HG02759 (cell line): ENCODE results near the gene ANKRD7.
"Not testable (repeated sequence)": the region's sequence is repeated elsewhere in the genome, so short reads cannot be mapped to it uniquely, and the experiment has no call there.

Experiments used
- ATAC-seq: cut with Tn5 transposase; IDR thresholded peaks from one replicate; pipeline ENCODE4 v1.9.1; 2021; ENCODE audit warnings: mild to moderate bottlenecking, moderate library complexity; ENCODE audit not compliant: unreplicated experiment

ANKRD7 gene

DNA sequence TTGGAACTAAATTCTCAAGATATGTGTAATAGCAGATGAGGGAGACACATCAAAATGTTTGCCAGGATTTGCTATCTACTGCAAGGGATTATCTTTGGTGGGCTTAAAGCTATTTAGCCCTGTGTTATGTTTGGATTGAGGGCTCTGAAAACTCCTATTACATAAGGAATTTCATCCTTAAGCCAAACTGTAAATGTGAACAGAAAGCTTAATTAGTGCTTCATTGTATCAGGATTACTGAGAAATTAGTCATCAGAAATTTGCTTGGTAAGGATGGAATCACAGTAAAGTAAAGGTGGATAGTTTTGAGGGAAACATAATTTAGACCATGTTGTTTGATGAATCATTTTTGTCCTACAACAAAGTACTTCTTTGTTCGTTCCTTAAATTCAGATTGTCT lies 8.3 kb downstream of the ANKRD7 start:
- no peak for ATAC-seq

- ATAC-seq = no peak
These were observed 9.3 kb downstream of the ANKRD7 start for GRCh38 chr7:118233799-118234198.

- no peak for ATAC-seq
These were observed 14.5 kb downstream of the ANKRD7 start for GRCh38 chr7:118239014-118239413.

GRCh38 chr7:118240320-118240719 lies 15.8 kb downstream of the ANKRD7 start:
- not testable (repeated sequence) for ATAC-seq

DNA sequence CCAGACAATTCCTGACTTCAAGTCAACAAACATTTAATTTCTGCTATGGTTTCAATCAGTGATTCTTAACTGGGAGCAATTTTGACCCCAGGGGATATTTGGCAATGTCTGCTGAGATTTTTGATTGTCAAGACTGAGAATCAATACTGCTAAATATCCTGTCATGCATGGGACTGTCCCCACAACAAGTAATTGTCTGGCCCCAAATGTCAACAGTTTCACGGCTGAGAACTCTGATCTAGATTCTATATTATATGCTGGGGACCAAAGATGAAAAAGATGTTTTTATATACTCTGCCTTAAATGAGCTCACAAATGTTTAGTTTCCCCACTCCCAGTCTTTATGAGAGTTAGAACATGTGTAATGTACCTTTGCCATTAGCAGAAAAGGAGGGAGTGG lies 19.2 kb downstream of the ANKRD7 start:
- no peak for ATAC-seq

GRCh38 chr7:118245267-118246040 lies 20.9 kb downstream of the ANKRD7 start:
- peak; percentile 78 for ATAC-seq

DNA sequence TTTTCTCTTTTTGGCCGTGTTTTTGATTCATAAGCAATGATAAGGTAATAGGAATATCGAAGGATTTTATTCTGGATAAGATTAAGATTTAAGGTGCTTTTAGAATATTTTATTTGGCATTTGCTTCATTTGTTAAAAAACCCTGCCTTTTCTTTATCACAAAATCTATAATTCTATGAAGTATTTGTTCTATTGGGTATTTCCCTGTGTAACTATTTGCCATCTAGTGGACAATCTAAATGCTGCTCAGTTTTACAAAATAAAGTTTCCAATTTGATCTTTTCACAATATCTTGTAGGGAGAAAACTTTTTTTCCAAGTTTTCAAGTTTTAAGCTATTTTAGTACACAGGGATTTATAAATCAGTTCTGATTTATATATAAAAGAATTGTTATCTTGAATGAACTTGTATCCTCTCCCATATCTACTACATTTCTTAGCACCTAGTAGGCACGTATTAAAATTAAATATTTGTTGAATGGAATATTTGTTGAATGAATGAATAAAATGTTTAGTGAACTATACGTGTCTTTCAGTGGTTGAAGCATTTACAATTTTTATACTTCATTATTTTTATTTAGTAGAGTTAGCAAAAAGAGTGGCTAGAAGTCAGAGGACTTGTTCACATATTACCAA lies 26.5 kb downstream of the ANKRD7 start:
- no peak for ATAC-seq

GRCh38 chr7:118252087-118252486 lies 27.6 kb downstream of the ANKRD7 start:
- no peak for ATAC-seq

DNA sequence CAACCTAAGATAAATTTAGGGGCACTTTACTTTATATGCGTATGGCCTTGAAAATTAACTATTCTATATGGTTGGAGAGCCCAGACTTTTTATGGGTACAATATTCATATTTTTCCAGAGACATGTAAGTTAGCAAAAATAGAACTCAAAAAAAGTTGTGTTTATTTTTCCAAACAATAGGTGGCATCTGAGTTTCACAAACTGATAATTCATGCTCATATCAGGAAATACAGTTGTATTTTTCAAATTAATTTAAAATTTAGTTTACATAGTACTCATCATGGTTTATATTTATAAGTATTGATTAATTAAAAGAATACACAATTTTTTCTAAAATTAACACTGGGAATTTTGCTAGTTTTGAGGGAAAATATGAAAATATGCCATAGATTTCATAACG lies 34.6 kb downstream of the ANKRD7 start:
- ATAC-seq = no peak

- ATAC-seq = no peak
These were observed 40.3 kb downstream of the ANKRD7 start for GRCh38 chr7:118264836-118265235.

DNA sequence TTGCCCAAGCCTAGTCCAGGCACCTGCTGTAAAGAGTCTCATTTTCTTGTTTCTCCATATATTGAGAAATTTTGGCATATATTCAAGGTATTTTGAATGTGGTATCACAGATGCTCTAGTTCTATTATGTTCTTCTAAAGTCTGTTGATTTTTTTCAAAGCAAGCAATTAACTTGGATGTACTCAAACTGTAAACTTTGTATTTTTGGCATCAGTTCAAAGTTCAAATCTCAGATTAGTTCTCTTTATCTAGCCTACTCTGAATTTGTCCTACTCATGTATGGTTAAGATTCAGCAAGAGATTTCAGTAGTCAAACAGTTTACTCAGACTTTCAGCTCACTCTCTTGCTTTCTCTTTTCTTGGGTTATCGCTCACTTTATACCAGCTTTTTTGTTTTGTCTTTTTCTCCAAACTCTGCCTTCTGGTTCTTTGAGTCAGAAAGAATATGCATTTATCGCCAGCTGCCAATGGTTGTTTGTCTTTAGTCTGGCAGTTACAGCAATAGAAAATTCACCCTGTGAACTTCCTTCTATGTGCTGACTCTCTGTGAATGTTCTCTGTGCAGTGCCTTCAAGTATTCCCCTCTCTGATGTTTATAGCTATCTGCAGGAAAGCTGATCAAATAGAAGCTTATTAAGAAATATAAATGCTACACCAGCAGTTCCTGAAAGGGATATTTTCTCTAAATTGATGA lies 56.0 kb downstream of the ANKRD7 start:
- ATAC-seq = no peak

DNA sequence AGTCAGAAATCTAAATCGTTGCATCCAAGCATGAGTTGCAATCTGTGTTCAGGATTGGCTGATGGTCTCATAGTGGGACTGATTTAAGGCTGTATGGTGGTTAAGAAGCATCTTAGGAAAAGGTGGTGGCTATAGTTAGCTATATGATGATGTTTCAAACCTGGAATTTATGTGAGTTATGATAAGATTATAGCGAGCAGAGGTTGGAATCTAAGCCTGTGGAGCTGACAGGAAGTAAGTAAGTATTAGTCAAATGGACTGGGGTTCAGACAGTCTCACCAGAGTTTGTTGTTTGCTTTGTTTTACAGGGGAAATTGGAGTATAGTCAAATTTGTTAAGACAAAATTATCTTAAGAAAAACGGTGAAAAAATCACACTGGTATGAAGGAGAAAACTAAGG lies 56.7 kb downstream of the ANKRD7 start:
- no peak for ATAC-seq

GRCh38 chr7:118285358-118285757 lies 60.9 kb downstream of the ANKRD7 start:
- no peak for ATAC-seq

- no peak for ATAC-seq
These were observed 61.6 kb downstream of the ANKRD7 start for GRCh38 chr7:118286131-118286530.

- peak; percentile 80 for ATAC-seq
These were observed 63.6 kb downstream of the ANKRD7 start for GRCh38 chr7:118288098-118288497.

- no peak for ATAC-seq
These were observed 65.0 kb downstream of the ANKRD7 start for GRCh38 chr7:118289476-118289875.
